ENCODE data around the gene REL. TPM values are rescaled to one million over a fixed set of nuclear protein-coding genes. Genes with fewer than 3 reads are reported as not detected.

The REL gene
- total RNA-seq, 1 donor from 2014 or later, result 8.6 TPM

- Histone ChIP-seq H3K36me3 (ENCODE audit: control insufficient read depth, insufficient read depth, low read length) (no peaks in the 10 kb centered on the region), H3K4me3 (ENCODE audit: low read depth, low read length) (no peak overlapping the region), H3K27me3 (ENCODE audit: control insufficient read depth, insufficient read depth, low read length) (no peaks in the 10 kb centered on the region)
- no peak for DNase-seq (ENCODE audit: low read depth)
- TF ChIP-seq CTCF (IDR thresholded peaks at IDR 0.05; ENCODE audit: insufficient read depth, low read length, poor library complexity, severe bottlenecking), result no peak
Observed at GRCh38 chr2:60934165-60934722, 52.9 kb downstream of the REL start.

DNA sequence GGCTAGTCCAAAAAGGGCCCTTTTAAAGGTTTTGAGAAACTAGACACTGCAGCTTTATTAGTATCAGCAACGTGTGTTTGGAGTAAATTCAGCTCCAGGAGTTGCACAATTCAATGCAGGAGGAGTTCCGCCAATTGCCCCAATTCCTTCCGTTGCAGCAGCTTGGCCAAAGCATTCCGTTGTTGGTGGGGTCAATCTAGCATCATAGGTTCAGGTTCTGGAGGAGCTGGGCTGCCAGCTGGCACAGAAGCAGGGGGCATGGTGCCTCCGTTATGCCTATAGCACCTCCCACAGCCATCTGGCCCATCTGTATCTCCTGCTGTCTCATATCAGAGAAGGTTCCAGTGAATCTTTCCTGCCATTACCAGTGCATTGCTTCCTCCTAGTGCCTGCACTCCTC, 55.4 kb downstream of the REL start:
- TF ChIP-seq CTCF (IDR thresholded peaks at IDR 0.05; ENCODE audit: insufficient read depth, low read length, poor library complexity, severe bottlenecking), result no peak

GRCh38 chr2:60938301-60938700, 56.9 kb downstream of the REL start:
- no peak for DNase-seq (ENCODE audit: low read depth)
- Histone ChIP-seq H3K36me3 (ENCODE audit: control insufficient read depth, insufficient read depth, low read length) (no peaks in the 10 kb centered on the region), H3K27me3 (ENCODE audit: control insufficient read depth, insufficient read depth, low read length) (no peaks in the 10 kb centered on the region), H3K4me3 (ENCODE audit: low read depth, low read length) (no peak overlapping the region)
- TF ChIP-seq CTCF (IDR thresholded peaks at IDR 0.05; ENCODE audit: insufficient read depth, low read length, poor library complexity, severe bottlenecking), result no peak

More for the DNA sequence above, 55.4 kb downstream of the REL start:
- Histone ChIP-seq H3K27me3 (ENCODE audit: control insufficient read depth, insufficient read depth, low read length) (no peaks in the 10 kb centered on the region), H3K4me3 (ENCODE audit: low read depth, low read length) (no peak overlapping the region), H3K36me3 (ENCODE audit: control insufficient read depth, insufficient read depth, low read length) (no peaks in the 10 kb centered on the region)
- no peak for DNase-seq (ENCODE audit: low read depth)

DNA sequence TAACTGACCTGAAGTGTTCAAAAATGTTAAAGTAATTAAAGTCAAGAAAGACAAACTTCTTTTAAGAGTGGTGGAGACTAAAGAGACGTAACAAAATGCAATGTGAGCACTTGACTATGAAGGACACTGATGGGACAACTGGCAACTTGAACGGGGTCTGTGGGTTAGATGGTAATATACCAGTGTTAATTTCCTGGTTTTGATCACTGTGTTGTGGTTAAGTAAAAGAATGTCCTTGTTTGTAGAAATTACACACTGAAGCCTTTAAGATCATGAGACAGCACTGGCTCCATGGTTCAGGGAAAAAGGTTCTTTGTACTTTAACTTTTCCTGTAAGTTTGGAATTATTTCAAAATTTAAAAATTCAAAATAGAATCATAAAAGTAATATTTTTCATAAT, 58.2 kb downstream of the REL start:
- no peaks in the 10 kb centered on the region for H3K27me3 ChIP-seq (ENCODE audit: control insufficient read depth, insufficient read depth, low read length)
- no peak for TF ChIP-seq CTCF (IDR thresholded peaks at IDR 0.05; ENCODE audit: insufficient read depth, low read length, poor library complexity, severe bottlenecking)
- no peak overlapping the region for H3K4me3 ChIP-seq (ENCODE audit: low read depth, low read length)
- DNase-seq (ENCODE audit: low read depth), result no peak
- H3K36me3 ChIP-seq (ENCODE audit: control insufficient read depth, insufficient read depth, low read length), result no peaks in the 10 kb centered on the region

DNA sequence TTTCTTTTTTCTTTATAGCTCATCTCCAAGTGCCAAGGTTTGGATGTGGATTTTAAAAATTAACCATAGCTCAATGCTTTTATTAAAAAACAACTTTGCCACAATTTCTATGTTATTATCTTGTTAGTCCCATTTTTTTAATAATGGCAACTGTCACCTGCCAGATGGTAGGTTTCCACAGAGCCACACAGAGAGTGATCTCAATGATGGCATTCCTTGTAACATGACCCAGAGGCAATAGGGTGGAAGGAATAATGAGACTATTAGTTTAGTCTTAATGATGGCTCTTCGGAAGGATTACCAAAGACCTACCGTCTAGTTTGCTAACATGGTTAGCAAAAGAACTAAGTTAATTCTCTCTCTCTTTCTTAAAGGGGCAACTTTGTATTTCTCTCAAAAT, 64.0 kb downstream of the REL start:
- H3K27me3 ChIP-seq (ENCODE audit: control insufficient read depth, insufficient read depth, low read length), result no peaks in the 10 kb centered on the region
- no peak overlapping the region for H3K4me3 ChIP-seq (ENCODE audit: low read depth, low read length)
- DNase-seq (ENCODE audit: low read depth), result no peak
- TF ChIP-seq CTCF (IDR thresholded peaks at IDR 0.05; ENCODE audit: insufficient read depth, low read length, poor library complexity, severe bottlenecking), result no peak
- no peaks in the 10 kb centered on the region for H3K36me3 ChIP-seq (ENCODE audit: control insufficient read depth, insufficient read depth, low read length)

DNA sequence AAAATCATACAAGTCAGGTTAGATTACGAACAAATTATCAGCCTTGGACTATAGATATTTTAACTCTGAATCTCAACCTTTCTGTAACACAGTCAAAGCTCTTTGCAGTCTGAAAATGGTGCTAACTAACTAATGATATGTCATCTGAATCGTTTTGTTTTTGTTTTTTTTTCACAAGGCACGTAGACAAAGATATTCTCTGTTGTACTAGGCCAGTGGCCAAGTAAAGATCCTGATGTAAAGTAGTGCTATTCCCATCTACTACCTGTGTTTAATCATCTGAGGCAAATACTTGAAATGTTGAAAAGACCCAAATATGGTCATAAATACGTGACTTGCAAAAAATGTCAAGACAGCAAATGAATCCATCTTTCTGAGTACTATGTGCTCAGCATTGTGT, 65.7 kb downstream of the REL start:
- Histone ChIP-seq H3K27me3 (ENCODE audit: control insufficient read depth, insufficient read depth, low read length) (no peaks in the 10 kb centered on the region), H3K36me3 (ENCODE audit: control insufficient read depth, insufficient read depth, low read length) (no peaks in the 10 kb centered on the region), H3K4me3 (ENCODE audit: low read depth, low read length) (no peak overlapping the region)
- DNase-seq (ENCODE audit: low read depth), result no peak
- no peak for TF ChIP-seq CTCF (IDR thresholded peaks at IDR 0.05; ENCODE audit: insufficient read depth, low read length, poor library complexity, severe bottlenecking)

All from kidney epithelial cell (primary cell).